Esophagus squamous epithelium (tissue), 4 donors: ENCODE measurements around the gene LRP1B.

ENCODE experiments used
- CTCF ChIP-seq, 6 experiments: fragments of 450-650 bp in 4 of 6; fragments of 200-600 bp in 2 of 6; sonication (generic) in 2 of 6; IDR thresholded peaks; one replicate each; pipeline ENCODE4 v1.5.1; 2016 to 2019; ENCODE audit warnings: antibody characterized with exemption in 6 of 6, mild to moderate bottlenecking in 4 of 6, moderate library complexity in 4 of 6
- POLR2A ChIP-seq, 4 donors: fragments of 450-650 bp; IDR thresholded peaks; one replicate each; pipeline ENCODE4 v1.6.1; 2017; ENCODE audit warnings: antibody characterized with exemption in 4 of 4, mild to moderate bottlenecking in 4 of 4, moderate library complexity in 3 of 4

- peak in 3 of 6 experiments; percentile 26 to 54 (median 35) for TF ChIP-seq CTCF (IDR thresholded peaks at IDR 0.05)
- no peak for TF ChIP-seq POLR2A (IDR thresholded peaks at IDR 0.05)
These were observed 576.0 kb downstream of the LRP1B start for GRCh38 chr2:141554810-141555209.
